GM12892 (cell line): ENCODE measurements around the gene ZNRF3.

ENCODE experiments used
- DNase-seq: peaks from one replicate; pipeline ENCODE4 v3.0.0; 2011; ENCODE audit not compliant: insufficient read length
- FAIRE-seq: peaks from 2 replicates; lab custom pipeline; 2011; peaks lifted over from hg19 to GRCh38; lab: Jason Lieb, UNC
- POLR2A ChIP-seq: IDR thresholded peaks from 2 replicates; pipeline ENCODE4 v1.6.1; 2011; ENCODE audit warnings: low read depth, low read length, control low read depth
- POLR2AphosphoS5 ChIP-seq: IDR thresholded peaks from 2 replicates; pipeline ENCODE4 v1.6.1; 2011; ENCODE audit warnings: low read depth, low read length, control low read depth
- TAF1 ChIP-seq: IDR thresholded peaks from 2 replicates; pipeline ENCODE4 v1.6.1; 2011; ENCODE audit warnings: low read depth, mild to moderate bottlenecking, control low read depth, low read length, borderline replicate concordance

The ZNRF3 gene

DNA sequence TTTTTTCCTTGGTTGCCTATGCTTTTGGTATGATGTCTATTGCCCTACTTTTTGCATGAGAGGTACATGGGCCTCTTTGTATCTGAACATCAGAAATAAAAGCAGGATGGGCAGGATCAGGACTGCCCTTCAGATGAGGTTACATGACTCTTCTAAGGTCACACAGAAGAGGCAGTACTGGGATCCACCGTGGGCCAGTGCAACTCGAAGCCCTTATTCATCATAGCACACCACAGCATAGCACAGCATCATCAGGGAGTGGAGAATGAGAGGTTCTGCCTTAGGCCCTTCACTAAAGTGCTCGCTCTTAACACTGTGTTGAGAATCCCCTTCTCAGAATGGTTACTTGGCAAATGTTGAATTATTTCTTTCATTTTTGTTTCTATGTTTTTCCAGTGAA lies 90.0 kb downstream of the ZNRF3 start:
- DNase-seq, result no peak
- no peak for TF ChIP-seq POLR2A
- no peak for TF ChIP-seq TAF1
- no peak for TF ChIP-seq POLR2AphosphoS5
- no peak for FAIRE-seq

GRCh38 chr22:28977060-28977459 lies 93.7 kb downstream of the ZNRF3 start:
- TF ChIP-seq POLR2AphosphoS5 (no peak), POLR2A (no peak), TAF1 (no peak)
- DNase-seq (no peak), FAIRE-seq (no peak)

DNA sequence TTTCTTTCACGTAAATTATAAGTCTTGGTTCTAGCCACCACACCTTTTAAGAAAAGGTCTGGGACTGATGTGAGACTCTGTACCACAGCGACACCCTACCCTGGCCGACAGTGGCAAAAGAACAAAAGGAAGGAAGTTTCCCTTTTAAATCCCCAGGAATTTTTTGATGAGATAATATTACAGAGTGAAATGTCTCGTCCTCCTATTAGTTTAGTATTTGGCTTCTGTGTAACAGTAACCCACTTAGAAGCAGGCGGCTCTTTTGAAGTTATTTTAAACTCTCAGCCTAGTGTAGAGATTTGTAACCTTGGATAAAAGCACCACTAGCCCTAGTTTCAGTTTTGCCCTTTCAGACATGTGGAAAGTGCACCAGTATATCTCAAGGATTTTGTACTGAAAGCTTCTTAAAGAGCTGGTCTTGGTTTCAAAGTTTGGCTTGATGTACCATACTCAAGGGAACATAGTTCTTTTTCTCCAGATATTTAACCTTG lies 94.2 kb downstream of the ZNRF3 start:
- no peak for TF ChIP-seq POLR2A
- no peak for TF ChIP-seq TAF1
- TF ChIP-seq POLR2AphosphoS5, result no peak
- DNase-seq, result no peak
- no peak for FAIRE-seq

- no peak for DNase-seq
- TF ChIP-seq POLR2A, result no peak
- no peak for TF ChIP-seq POLR2AphosphoS5
- TF ChIP-seq TAF1, result no peak
- no peak for FAIRE-seq
Observed at GRCh38 chr22:28978158-28978557, 94.8 kb downstream of the ZNRF3 start.

DNA sequence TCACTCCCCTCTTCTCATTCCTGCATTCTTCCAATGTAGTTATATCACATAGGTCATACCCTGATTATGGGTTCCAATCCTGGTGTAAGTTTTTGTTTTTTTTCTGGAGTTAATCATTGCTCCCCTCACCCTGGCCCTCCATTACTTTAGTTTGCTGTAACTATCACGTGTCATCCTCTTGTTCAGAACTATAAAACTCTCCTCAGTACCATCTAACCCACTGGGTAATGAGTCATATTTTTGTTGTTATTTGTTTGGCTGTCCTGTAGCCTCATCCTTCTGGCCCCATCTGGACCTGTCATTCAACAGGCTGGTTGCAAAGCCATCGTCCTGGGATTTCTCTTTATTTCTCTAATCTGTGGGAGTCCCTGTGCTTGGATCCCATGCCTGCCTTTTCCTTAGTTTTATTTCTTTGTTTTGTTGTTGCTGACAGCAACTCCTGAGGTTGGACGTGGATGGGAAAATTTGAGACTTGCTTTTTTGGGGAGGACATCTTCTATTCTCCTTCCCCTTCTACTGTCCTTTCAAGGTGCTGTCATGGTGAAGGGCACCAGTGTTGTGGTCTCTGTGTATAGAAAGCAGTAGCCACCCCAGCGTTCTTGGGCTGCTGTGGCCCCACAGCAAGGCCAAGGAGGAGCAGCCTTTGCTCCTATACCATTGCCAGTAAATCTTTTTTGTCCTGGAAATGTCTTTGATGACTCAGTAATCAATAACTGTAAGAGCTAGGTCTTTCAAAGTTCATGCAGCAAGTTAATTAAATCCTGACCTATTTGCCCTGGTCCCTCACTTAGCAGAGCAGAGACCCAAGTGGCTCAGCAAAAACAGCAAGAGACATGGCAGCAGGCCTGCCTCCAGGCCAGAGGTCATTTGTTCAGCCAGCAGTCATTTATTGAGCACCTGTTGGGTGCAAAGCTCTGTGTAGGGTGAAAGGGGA lies 95.8 kb downstream of the ZNRF3 start:
- no peak for FAIRE-seq
- TF ChIP-seq TAF1 (no peak), POLR2A (no peak), POLR2AphosphoS5 (no peak)
- DNase-seq, result no peak

DNA sequence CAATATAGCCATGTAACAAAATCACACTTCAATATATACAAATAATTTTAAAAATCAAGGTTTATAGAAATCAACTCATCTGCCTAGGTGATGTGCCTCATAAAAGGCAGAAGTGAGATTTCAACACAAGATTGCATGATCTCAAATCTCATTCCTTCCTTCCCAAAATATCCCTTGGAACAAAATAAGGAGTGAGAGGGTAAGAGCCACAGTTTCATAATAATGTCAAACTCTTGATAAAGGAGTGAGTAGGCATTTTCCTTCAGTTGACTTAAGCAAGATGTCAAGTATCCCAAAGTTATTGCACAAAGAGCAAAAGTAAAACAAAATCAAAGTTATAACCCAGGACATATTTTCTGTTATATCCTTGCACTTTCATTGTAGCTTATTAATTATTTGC lies 97.0 kb downstream of the ZNRF3 start:
- FAIRE-seq, result no peak
- no peak for TF ChIP-seq TAF1
- TF ChIP-seq POLR2AphosphoS5, result no peak
- TF ChIP-seq POLR2A, result no peak
- no peak for DNase-seq

DNA sequence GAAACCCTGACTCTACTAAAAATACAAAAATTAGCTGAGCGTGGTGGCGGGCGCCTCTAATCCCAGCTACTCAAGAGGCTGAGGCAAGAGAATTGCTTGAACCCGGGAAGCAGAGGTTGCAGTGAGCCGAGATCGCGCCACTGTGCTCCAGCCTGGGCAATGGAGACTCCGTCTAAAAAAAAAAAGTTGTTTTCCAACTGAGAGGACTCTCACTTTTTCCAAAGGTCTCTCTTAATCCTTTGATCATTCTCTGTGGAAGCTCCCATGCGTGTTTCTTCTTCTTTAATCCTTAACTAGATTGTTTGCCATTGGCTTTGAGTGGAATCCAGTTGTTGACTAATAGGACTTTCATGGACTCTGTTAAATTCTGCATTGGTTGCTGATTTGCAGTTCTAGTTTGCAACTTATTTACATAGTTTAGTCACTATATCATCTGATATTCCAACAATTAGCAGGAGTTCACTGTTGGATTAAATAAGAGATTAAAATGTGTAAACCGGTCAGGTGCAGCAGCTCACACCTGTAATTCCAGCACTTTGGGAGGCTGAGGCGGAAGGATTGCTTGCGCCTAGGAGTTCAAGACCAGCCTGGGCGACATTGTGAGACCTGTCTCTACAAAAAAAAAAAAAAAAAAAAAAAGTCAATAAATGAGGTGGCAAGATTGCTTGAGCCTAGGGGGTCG lies 98.6 kb downstream of the ZNRF3 start:
- TF ChIP-seq POLR2A (no peak), POLR2AphosphoS5 (no peak), TAF1 (no peak)
- DNase-seq, result no peak
- no peak for FAIRE-seq

GRCh38 chr22:28983190-28983589 lies 99.8 kb downstream of the ZNRF3 start:
- TF ChIP-seq POLR2AphosphoS5, result no peak
- DNase-seq (no peak), FAIRE-seq (no peak)

- TF ChIP-seq POLR2AphosphoS5 (no peak), TAF1 (no peak), POLR2A (no peak)
- FAIRE-seq, result no peak
- DNase-seq, result no peak
Observed at GRCh38 chr22:28983788-28984441, 100.5 kb downstream of the ZNRF3 start.

DNA sequence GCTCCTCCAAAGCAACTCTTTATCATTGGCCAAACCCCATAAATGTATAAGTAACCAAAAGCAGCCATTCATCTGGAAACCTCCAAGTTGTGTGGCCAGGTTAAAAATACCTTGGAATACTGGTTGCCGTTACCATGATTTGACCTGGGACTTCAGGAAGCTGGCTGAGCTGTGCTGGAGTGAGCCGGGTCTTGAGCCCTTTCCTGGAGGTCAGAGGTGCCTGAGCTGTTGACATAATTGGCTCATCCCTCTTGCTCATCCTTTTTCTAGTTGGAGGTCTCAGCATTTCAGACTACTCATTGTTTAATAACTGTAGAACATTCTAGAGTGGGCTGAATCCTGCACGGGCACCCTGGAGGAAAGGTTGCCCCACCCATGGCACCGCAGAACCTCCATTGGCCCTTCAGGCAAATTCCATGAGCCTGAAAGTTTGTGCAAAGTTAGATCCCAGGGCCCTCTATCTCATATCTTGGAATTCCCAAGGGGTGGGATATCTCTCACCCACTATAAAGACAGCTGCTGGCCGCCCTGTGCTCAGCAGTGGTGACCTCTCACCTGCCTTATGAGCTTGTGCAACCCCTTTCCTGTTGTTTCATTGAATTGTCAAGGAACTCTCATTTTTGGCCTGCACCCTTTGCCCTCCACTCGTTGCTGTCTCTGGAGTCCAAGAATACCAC lies 101.2 kb downstream of the ZNRF3 start:
- FAIRE-seq (no peak), DNase-seq (no peak)
- TF ChIP-seq POLR2A (no peak), TAF1 (no peak), POLR2AphosphoS5 (no peak)

GRCh38 chr22:28985581-28986290 lies 102.4 kb downstream of the ZNRF3 start:
- DNase-seq (no peak), FAIRE-seq (no peak)
- no peak for TF ChIP-seq POLR2AphosphoS5
- TF ChIP-seq POLR2A, result no peak
- no peak for TF ChIP-seq TAF1
